PC-3 (cell line): ENCODE data around the gene CHID1. TPM values are rescaled to one million over a fixed set of nuclear protein-coding genes. Genes with fewer than 3 reads are reported as not detected.

Source experiments
- ATAC-seq: fragments of 200-7000 bp; cut with Tn5 transposase; 2 replicates; pipeline ENCODE4 v1.9.1; 2020; ENCODE audit warnings: mild to moderate bottlenecking, moderate library complexity
- BruUV-seq: library from RNA; stranded (reverse); fragments of 400-500 nt; replicated peaks from 2 replicates; lab custom pipeline; 2021; lab: Mats Ljungman, UMichigan
- CTCF ChIA-PET: fragments of 300-600 bp; sonication (Branson Sonifier 250); formaldehyde crosslinking; loops from one replicate; lab custom pipeline; 2022; ENCODE audit warnings: antibody characterized with exemption; lab: Charles Lee
- POLR2A ChIA-PET: fragments of 300-600 bp; sonication (Branson Sonifier 250); formaldehyde crosslinking; loops from one replicate; lab custom pipeline; 2022; ENCODE audit warnings: antibody characterized with exemption; ENCODE audit not compliant: unreplicated experiment; lab: Charles Lee
- DNase-seq: peaks from one replicate; pipeline ENCODE4 v3.0.0-alpha.2; 2015
- H2AFZ ChIP-seq: fragments of 300-600 bp; sonication (generic); 2 replicates; pipeline ENCODE4 v1.6.0; 2016; ENCODE audit warnings: antibody characterized with exemption, low read length
- H3F3A ChIP-seq: fragments of 300-600 bp; sonication (generic); one replicate; pipeline ENCODE4 v1.6.0; 2017; ENCODE audit warnings: antibody characterized with exemption, low read length, control low read depth, mild to moderate bottlenecking; ENCODE audit not compliant: unreplicated experiment
- H3K27ac ChIP-seq: fragments of 300-600 bp; sonication (generic); 2 replicates; pipeline ENCODE4 v1.5.1; 2016; ENCODE audit warnings: mild to moderate bottlenecking, low read length
- H3K27me3 ChIP-seq: fragments of 300-600 bp; sonication (generic); 2 replicates; pipeline ENCODE4 v1.6.1; 2016; ENCODE audit warnings: low read length, mixed read lengths
- H3K36me3 ChIP-seq: fragments of 300-600 bp; sonication (generic); 2 replicates; pipeline ENCODE4 v1.6.1; 2016; ENCODE audit warnings: low read depth, mixed run types, low read length, mixed read lengths
- H3K4me1 ChIP-seq: fragments of 300-600 bp; sonication (generic); 2 replicates; pipeline ENCODE4 v1.5.1; 2016; ENCODE audit warnings: low read length; ENCODE audit not compliant: insufficient read depth
- H3K4me2 ChIP-seq: fragments of 300-600 bp; sonication (generic); 2 replicates; pipeline ENCODE4 v1.6.0; 2016; ENCODE audit warnings: low read length
- H3K4me3 ChIP-seq: fragments of 300-600 bp; sonication (generic); 2 replicates; pipeline ENCODE4 v1.5.1; 2016; ENCODE audit warnings: mild to moderate bottlenecking, low read length, mixed read lengths
- H3K79me2 ChIP-seq: fragments of 300-600 bp; sonication (generic); 2 replicates; pipeline ENCODE4 v1.6.1; 2017; ENCODE audit warnings: low read length, mixed read lengths
- H3K9ac ChIP-seq: fragments of 300-600 bp; sonication (generic); 2 replicates; pipeline ENCODE4 v1.6.0; 2016; ENCODE audit warnings: mild to moderate bottlenecking, low read length
- H3K9me2 ChIP-seq: fragments of 300-600 bp; sonication (generic); replicated peaks from 2 replicates; pipeline ENCODE4 v1.6.1; 2016; ENCODE audit warnings: mixed run types, low read length, mixed read lengths
- H3K9me3 ChIP-seq: fragments of 300-600 bp; sonication (generic); 2 replicates; pipeline ENCODE4 v1.6.1; 2016; ENCODE audit warnings: low read length, mixed read lengths
- H4K20me1 ChIP-seq: fragments of 300-600 bp; sonication (generic); 2 replicates; pipeline ENCODE4 v1.6.1; 2016; ENCODE audit warnings: low read length, mixed read lengths
- CTCF ChIP-seq: fragments of 300-600 bp; sonication (generic); conservative IDR thresholded peaks from 2 replicates; pipeline ENCODE4 v1.5.1; 2017; ENCODE audit warnings: antibody characterized with exemption, low read depth, mild to moderate bottlenecking, low read length
- EZH2 ChIP-seq: fragments of 300-600 bp; sonication (generic); IDR thresholded peaks from one replicate; pipeline ENCODE4 v1.6.1; 2017; ENCODE audit warnings: antibody characterized with exemption, mild to moderate bottlenecking, low read length; ENCODE audit not compliant: unreplicated experiment
- EZH2phosphoT487 ChIP-seq: fragments of 300-600 bp; sonication (generic); IDR thresholded peaks from 2 replicates; pipeline ENCODE4 v1.6.1; 2018; ENCODE audit warnings: mild to moderate bottlenecking, antibody characterized with exemption, low read length, borderline replicate concordance
- intact Hi-C: fragments of 100-400 bp; cut with micrococcal nuclease; formaldehyde crosslinking; loops from 2 replicates; pipeline ENCODE4 v1.9.0; 2023
- total RNA-seq: library from RNA; depleted of rRNA; stranded (reverse); fragments of >200 nt; gene quantifications from 2 replicates; pipeline ENCODE4 v1.2.3, GENCODE V29; 2014

Gene CHID1
- total RNA-seq, 1 experiment from 2014 or later = 70.2 TPM

DNA sequence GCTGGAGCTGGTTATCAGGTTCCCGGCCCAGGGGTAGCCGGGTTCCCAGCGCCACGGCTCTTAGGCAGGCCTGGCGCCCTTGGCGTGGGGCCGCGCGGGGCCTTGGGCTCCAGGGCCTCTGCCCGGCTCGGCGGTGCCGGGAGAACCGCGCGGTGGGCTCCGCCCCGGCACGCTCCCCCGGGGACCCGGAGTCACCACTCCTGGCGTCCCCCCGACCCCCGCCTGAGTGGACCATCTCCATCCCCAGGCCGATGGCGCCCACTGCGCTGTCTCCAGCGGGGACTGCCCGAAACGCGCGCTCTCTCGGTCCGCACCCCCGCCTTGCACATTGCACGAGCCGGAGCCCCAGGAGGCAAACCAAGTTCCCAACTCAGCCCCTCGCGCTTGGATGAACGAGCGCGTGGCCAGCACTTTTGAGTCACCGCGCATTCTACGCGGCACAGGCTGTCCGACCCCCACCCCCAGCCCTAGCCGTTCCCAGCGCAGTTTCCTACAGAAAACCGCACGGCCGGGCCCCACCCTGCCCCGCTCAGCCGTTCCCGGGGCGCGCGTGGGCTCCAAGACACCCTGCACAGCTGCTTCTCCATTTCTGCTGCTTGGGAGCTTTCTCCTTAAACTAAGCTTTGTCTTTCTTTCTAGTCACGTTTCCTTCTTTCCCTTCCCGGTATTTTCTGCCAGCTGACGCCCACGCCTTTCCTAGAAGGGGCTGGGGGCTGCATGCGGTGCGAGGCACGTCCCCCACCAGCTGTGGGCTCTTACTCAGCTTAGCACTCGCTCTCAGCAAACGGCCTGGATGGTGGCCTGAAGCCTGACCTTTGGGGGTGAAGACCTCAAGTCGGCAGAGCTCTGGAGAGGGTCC lies 650 bp upstream of the CHID1 start:
- H3F3A ChIP-seq = no peaks in the 10 kb centered on the region
- BruUV-seq = no TSS peak
- peaks cover 39% of the 10 kb centered on the region for H3K79me2 ChIP-seq
- peak overlapping the region; percentile 73 for H3K4me3 ChIP-seq
- H2AFZ ChIP-seq = peak overlapping the region; percentile 76
- peaks cover 16% of the 10 kb centered on the region for H3K4me1 ChIP-seq
- DNase-seq (peak; percentile 28), ATAC-seq (peak; percentile 28)
- H3K36me3 ChIP-seq = no peaks in the 10 kb centered on the region; the same call in 1 of the 2 replicates
- POLR2A ChIA-PET = interaction anchor here (1.1 kb wide), 1 partner anchor 142 kb away, joined by 5 read pairs; no protein-coding TSS in a partner anchor
- CTCF ChIA-PET = interaction anchor here (0.5 kb wide), 1 partner anchor 16 kb away, joined by 5 read pairs; no protein-coding TSS in a partner anchor
- peak overlapping the region; percentile 59 for H3K27ac ChIP-seq
- no peaks in the 10 kb centered on the region for H3K9me2 ChIP-seq
- H3K27me3 ChIP-seq = no peaks in the 10 kb centered on the region
- intact Hi-C loops = no loop called here
- peak overlapping the region; percentile 99 for H3K9ac ChIP-seq
- no peaks in the 10 kb centered on the region for H3K9me3 ChIP-seq
- TF ChIP-seq CTCF (no peak), EZH2phosphoT487 (no peak), EZH2 (no peak)
- no peaks in the 10 kb centered on the region for H4K20me1 ChIP-seq
- H3K4me2 ChIP-seq = peak overlapping the region; percentile 95

GRCh38 chr11:910044-910588 lies 494 bp downstream of the CHID1 start:
- peaks cover 40% of the 10 kb centered on the region for H3K79me2 ChIP-seq
- H3K4me3 ChIP-seq = peak overlapping the region; percentile 99
- peak overlapping the region; percentile 91 for H2AFZ ChIP-seq
- intact Hi-C loops = no loop called here
- H3K9me3 ChIP-seq = no peaks in the 10 kb centered on the region
- POLR2A ChIA-PET = interaction anchor here (0.7 to 1.1 kb wide), 2 partner anchors 91 to 143 kb away, joined by 5 to 19 read pairs; partner anchors contain the start of gene PNPLA2
- no peaks in the 10 kb centered on the region for H4K20me1 ChIP-seq
- CTCF ChIA-PET = no interaction called here
- H3K4me2 ChIP-seq = peak overlapping the region; percentile 99
- no peaks in the 10 kb centered on the region for H3K27me3 ChIP-seq
- no peaks in the 10 kb centered on the region for H3K9me2 ChIP-seq
- H3K36me3 ChIP-seq = no peaks in the 10 kb centered on the region; the same call in 1 of the 2 replicates
- no peak for TF ChIP-seq EZH2phosphoT487
- TF ChIP-seq EZH2 = no peak
- TF ChIP-seq CTCF = no peak
- BruUV-seq = no TSS peak
- peak overlapping the region; percentile 50 for H3K27ac ChIP-seq
- H3K9ac ChIP-seq = peak overlapping the region; percentile 99
- H3K4me1 ChIP-seq = peaks cover 16% of the 10 kb centered on the region
- ATAC-seq (peak; percentile 12), DNase-seq (no peak)
- no peaks in the 10 kb centered on the region for H3F3A ChIP-seq
